Glomerular visceral epithelial cell (primary cell): ENCODE results near the gene ARHGAP42.

ENCODE experiments used
- DNase-seq: peaks from one replicate; pipeline ENCODE4 v3.0.0-alpha.2; 2016; ENCODE audit errors: extremely low spot score

The ARHGAP42 gene

DNA sequence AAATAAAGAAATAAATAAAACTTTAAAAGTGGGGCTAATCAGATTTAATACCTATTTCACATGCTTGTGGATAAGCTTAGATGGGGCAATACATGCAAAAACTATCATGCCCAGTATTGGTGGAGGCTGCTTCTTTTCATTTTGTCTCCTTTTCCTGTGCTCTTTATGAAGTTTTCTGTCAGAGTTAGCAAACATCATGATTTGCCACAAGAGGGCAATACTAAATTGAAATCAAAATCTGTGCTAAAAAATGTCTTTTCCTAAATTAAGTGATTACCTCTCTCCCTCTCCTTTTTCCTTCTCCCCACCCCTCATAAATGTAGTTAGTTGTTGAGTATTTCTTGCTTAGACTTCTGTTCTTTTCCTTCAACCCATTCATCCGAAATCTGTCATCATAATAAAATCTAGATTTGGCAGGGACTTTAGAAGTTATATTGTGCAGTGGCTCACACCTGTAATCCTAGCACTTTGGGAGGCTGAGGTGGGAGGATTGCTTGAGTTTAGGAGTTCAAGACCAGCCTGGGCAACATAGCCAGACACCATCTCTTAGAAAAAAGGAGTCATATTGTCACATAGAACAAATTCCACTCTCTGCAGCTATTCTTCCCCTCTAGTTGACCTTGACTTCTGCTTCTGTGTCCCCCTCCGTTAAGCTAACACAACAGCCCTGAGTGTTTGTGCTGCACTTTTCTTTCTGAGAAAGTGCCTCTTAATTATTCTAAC is 4.7 kb upstream of the ARHGAP42 start:
- peak; percentile 23 for DNase-seq

DNA sequence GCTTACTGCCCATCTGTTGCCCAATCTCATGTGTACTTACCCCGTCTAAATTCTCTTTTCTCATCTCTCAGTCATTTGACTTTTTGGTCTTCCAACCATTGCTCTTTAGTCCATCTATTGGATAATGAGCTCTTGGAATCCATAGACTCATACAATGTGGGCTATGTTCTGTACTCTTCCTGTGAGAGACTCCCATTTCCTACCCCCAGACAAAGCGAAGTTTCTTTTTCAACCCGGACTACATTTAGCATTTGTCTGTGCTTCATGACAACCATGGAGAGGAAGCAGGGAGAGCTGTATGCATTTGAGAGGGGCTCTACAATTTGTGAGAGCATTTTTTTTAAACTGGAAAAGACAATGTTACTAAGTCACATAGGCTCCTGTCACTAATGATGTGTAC is 4.0 kb upstream of the ARHGAP42 start:
- no peak for DNase-seq

DNA sequence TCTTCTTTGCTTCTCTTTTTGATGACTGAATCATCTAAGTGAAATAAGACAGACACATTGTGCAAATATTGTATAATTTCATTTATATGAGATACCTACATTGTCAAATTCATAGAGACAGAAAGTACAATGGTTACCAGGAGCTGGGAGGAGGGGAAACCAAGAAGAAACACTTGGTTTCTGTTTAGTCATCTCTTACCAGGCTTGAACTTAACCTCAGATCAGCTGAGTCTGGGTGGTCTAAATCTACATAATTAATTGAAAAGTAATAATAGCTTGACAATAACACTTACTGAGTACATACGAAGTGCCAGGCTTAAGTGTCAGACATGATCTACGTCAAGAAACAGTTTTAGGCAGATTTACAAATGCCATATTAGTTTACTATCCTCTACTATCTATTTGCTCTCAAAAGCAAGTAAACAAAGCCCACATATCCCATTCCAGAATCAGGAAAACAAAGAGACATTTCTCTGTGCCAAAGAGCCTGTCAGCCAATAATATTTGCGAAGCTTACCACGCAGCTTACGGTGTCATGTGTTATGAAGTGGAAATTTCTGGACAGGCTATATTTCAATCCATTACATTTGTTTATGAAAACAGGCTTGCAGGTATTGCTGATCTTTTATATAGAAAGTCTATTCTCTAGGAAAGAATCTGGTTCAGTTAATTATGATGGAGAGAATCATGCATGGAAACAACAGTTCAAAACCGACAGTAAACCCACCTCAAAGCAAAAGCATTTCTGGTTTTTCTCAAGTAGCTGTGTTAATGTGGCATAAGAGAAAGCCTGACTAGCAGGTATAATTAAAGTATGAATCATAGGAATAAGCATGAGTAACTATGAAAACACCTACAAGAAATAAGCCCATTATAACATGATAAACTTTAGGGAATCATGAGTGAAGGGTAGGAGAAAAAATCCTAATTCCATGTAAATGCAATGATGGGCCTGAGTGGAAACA is 2.7 kb upstream of the ARHGAP42 start:
- DNase-seq: peak; percentile 22

DNA sequence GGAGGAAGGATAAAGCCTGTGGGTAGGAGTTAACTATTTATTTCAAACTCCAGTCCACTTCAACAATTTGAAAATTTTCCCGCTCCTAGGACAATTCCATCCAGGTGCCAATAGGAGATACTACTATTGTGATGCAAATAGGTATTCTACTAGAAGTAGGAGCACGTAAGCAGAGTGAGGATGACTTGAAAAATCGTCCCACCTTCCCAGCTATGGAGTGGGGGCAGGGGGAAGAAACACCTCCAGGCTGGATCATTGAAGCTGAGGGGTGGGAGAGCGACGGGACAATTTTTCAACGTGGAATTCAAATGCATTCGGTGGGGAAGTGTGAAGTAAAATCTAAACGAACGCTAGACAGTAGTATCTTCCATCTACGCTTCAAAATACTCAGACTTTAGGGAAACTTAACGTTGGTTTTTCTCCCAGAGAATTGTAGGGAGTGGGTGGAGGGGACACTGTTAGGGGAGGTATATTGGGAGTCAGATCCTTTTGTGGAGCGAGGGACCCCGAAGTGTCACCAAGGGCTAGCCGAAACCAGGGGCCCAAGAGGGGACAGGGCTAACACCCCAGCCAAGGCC is 523 bp upstream of the ARHGAP42 start:
- no peak for DNase-seq

DNA sequence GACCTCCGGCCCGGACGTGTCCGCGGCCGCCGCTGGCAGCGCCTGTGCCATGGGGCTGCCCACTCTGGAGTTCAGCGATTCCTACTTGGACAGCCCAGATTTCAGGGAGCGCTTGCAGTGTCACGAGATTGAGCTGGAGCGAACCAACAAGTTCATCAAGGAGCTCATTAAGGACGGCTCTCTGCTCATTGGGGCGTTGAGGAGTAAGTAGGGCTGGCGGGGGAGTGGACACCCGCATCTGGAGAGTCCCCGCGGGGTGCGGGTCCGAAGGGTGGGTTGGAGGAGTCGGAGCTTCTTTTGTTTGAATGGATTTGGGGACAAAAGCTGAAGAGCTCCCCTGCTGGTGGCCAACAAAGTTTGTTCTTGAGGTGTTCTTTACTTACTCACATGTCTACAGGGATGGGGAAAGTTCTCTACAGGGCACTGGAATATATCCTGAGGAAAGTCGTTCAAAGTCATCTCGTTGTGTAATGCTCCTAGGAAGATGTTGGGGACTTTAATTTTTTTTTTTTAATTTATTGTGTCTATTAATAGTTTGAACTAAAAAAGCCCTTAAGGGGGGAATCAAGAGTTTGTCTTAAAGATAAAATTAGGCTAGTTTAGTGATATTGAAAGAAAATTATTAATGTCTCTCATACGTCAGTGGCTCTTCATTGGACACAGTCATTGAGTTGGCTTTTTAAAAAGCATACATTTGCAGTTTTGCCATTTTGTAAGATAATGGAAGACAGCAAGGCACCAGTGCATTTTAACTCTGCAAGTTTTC is 725 bp downstream of the ARHGAP42 start:
- peak; percentile 78 for DNase-seq

DNA sequence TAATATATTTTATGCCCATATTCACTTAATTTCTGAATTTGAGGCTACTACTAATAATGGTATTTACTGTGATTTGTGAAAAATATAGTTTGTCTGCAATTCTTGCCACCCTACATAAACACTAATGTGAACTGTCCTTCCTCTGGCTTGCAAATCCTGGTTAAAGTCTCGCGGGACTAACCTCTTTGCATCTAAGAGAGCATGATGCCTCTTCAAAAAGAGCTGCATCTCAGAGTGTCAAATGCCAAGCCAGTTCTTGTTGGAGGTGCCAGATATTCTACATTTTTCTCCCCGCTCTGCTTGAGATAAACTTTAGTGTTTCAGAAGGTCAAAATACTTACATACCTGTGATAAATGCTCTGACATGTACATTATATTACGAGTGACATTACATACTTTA is 2.1 kb downstream of the ARHGAP42 start:
- no peak for DNase-seq

DNA sequence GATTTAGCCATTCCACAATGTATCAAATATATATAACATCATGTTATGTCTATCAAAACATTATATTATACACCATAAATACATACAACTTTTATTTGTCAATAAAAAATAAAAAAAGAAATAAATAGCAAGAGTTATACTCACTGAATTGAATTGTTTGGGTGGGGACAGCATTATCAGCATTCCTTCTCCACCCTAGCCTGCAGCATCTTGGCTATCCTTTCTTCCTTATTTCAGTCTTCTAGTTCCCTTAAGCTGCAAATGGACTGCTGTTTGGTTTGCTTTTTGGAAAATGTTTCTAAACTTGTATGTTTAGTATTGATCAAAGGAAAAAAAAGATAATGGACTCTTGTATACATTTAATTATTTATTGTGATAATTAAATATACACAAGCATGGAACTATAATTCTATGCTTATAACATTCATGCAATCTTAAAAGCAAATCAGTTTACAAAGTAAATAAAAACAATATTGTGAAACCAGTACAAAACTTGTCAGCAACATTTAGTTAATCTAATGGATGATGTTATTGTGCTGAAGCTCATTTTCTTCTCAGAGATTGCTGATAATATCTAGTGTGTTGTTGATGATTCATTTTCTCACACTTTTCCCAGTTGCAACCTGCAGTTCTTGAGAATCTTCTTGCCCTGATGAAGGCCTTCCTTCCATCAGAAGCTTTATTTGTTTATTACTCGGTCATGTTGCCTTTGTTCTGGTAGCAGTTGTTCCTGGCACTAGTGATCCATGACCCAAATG is 5.0 kb downstream of the ARHGAP42 start:
- no peak for DNase-seq

DNA sequence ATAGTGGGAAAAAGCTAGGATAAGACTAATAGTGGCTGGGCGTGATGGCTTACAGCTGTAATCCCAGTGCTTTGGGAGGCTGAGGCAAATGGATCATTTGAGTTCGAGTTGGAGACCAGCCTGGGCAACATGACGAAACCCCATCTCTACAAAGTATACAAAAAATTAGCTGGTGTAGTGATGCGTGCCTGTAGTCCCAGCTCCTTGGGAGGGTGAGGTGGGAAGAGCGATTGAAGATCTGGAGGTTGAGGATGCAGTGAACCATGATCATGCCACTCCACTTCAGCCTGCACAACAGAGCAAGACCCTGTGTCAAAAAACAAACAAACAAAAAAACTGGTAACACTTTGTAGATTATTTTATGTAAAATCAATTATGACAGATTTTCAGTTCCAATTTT is 8.8 kb downstream of the ARHGAP42 start:
- no peak for DNase-seq

DNA sequence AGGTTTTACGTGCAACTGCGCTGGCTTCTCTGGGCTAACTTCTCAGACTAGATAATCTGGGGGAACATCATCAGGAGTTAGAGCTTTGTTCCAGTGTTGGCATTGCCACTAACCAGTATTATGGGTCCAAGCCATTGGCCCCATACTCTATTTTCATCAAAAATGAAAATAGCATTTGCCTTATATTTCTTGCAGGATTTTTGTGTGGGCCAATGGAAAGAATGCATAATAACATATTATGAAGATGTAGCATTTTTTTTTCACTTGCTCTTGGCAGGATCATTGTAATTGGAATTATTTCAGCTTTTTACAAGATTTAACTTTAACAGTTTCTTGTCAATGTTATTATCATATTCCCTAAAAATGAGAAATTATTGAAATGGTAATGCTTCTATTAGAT is 16.1 kb downstream of the ARHGAP42 start:
- no peak for DNase-seq

DNA sequence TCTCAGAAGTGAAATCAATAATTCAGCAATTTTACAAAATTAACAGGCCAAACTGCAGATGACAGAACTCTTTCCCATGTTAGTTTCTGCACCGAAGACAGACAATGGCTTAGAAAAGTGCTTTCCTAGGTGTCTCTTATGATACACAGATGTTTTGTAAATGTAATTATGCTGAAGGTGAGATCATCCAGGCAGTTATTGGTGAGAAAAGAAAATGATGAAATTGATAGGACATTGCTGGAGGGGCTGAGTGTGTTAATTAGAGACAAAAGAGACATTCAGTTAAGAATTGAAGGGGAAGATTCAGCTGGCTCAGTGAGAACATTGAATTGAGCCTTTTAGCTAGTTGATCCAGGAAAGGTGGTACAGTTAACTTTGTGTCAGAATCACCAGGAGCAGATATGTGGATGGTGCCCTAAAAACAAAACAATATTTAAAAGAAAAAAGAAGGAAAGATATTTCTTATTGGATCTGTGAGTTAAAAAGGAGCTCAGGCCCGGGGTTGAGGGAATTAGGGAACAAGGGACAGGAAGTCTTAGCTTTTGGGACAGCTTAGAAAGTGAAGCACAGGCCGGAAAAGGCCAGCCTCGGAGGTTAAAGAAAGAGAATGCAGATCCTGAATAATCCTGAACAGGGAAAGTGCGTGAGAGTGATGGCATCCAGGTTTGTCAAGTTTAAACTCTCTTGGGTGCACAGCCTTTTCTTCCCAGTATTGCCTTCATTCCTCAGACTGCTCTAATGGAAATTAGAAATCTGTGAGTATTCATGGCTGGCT is 16.9 kb downstream of the ARHGAP42 start:
- DNase-seq: no peak

DNA sequence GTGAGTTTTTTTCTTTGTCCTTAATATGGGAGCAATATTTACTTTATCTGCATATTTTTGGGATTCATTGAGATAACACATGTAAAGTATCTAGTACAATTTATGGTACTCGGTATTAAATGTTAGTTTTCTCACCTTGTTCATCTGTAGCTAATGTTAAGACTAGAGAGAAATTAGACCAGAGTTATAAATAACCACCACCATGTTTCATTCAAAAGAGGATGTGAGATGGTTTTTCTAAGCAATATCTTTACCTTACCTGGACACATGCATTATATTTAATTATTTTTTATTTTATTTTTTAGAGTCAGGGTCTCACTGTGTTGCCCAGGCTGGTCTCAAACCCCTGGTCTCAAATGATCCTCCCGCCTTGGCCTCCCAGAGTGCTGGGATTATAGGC is 18.4 kb downstream of the ARHGAP42 start:
- no peak for DNase-seq

DNA sequence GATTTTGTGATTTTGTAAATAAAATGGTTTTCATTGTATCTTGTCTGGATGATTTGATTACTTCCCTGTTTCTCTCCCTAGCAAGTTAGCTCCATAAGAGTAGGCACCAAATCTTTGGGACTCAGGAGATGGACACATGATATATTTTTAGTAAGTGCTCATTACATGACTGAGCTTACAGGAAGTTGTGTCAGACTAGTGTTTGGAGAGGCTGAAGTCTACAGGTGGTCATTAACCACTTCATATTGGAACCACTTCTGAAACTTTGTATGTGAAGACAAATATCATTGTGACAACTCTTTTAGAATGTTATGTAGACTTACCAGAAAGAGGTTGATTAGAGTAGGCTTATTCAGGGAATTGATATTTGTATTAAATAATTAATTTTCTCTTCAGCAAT is 19.1 kb downstream of the ARHGAP42 start:
- no peak for DNase-seq

DNA sequence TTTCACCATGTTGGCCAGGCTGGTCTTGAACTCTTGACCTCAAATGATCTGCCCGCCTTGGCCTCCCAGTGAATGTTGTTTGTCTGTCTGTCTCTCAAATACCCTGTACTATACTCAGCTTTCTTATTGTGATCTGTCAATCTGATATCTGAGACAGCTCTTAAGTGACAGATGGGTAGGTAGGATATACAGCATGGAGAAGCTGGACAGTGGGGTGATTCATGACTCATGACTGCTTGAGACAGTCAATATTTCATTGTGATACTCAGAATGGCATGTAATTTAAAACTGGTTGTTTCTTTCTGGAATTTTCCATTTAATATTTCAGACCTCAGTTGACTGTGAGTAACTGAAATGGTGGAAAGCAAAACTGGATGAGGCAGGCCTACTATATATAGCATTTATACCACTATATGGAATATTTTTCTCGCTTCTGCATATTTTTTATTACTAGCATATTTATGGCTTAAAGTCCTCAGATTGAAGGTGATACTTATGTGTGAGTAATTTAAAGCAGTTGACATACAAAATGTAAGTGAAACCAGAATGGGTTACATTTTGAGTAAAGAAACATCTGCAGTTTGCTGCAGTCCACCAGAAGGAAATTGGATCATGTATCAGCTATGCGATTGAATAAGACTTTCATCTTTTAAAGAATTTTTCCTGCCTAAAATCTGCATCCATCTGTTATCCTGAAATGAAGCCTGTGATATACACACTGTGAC is 22.3 kb downstream of the ARHGAP42 start:
- DNase-seq: no peak

DNA sequence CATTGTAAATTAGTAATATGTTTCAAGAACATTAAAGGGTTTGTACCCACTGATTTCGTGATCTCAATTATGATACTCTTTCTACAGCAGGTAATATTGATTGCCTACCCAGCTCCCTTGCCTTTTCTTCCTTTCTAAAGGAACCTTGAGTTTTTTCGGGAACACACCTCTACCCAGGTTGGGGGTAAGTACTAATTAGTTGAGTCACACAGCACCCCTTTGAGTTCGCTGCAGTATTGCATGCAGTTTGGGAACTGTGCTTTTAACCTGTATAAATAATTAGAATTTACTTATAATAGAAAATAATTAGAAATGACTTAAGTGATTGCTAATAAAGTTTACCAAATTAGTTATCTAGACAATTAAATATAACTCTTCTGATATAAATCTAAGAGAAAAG is 24.9 kb downstream of the ARHGAP42 start:
- no peak for DNase-seq

DNA sequence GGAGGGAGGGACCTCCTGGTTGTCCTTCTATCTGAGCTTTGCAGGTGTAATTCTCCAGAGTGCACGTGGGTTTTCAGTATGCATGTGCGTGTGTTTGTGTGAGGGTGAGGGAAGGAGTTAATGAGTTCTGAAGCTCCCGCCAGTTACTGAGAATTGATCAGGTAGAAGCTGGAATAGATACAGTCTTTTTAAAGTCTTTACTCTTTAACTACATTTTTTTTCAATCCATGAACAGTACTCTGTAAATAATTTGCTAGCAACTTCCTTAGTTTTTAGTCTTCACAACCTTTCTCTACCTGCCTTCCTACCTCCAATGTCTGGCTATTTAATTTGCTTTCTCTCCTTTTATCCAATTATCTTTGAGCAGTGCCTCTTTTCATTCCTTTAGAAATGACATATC is 25.5 kb downstream of the ARHGAP42 start:
- no peak for DNase-seq

DNA sequence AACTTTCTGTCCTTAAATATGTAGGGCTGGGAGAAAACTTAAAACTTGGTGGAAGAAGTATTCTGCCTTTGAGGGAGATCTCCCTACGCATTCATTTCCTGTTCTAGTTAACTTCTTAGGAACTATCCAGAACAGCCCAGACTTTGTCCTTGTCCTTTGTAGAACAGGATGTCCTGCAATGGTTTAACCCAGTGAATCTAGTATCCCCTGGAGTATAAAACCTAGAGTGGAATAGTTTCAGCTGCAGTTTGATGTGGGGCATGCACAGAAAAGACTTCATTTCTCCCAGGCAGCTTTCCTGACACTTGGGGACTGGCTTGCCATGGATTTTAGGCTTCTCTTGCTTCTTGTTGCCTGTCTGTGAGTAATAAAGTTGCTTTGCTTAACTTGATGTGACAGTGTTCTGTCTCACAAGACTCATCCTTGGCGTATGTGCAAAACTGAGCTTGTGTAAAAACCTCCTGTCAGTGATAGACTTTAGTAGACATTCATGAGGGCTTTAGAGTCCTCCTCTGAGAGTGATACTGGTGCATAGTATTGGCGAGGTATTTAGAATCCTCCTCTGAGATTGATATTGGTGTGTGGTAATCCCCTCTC is 28.2 kb downstream of the ARHGAP42 start:
- DNase-seq: no peak

DNA sequence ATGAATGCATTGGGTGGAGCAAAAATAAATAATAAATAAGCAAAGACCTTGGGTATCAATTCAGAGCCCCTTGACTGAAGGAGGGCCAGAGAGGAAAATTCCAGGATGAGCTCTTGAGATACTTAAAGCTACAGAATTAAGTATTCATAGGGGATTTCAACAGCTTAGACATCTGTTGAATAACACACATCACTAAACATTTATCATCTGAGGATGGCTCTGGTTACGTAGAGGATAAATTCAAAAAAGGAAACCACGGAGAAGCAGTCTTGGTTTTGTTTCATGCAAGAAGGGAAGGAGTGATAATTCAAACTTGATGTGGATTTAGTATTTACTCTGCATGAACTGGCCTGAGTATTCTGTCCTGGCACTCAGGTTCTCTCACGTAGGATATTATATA is 29.8 kb downstream of the ARHGAP42 start:
- DNase-seq: no peak

DNA sequence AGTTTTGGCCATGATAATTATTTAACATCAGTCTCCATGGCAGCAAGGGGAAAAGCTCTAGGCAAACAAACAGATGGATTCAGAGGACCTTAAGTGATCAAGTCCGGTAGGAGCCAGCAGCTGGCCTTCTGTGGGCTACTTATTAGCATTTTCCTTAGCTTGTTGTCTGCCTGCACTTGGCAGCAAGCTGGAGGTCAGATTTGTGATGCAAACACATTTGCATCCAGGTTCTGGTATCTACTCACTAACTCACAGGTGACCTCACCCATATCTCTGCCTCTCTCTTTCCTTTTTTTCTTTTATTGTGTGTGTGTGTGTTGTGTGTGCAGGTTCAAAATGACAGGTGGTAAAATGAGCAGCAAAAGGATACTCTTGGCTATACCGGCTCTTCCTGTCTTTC is 32.3 kb downstream of the ARHGAP42 start:
- DNase-seq: peak; percentile 39

DNA sequence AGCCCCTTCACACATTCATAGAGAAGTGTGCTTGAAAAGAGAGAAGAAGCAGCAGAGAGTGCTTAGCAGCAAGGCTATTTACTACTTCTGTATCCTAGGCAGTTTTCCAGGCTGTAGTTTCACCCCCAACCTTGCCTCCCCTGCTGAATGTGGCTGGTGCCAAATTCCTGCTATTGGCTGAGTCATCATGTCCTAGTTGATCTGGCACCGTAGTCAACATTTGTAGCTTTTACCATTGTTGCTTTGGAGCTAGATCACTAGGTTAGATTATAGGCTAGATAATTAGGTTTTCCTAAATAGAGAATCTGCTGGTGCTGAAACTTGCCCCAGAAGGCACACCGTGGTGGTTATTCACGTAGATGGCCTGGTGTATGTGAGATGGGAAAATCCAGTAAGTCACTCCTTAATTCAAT is 32.7 kb downstream of the ARHGAP42 start:
- peak; percentile 76 for DNase-seq
